HG03039 (cell line): ENCODE results near the gene FBXO41.
A peak's percentile ranks its signal among the peaks of the same experiment; 100 is the strongest.

ENCODE experiments used
- ATAC-seq: cut with Tn5 transposase; IDR thresholded peaks from one replicate; pipeline ENCODE4 v1.9.1; 2021; ENCODE audit warnings: mild to moderate bottlenecking, moderate library complexity; ENCODE audit not compliant: unreplicated experiment

The FBXO41 gene

DNA sequence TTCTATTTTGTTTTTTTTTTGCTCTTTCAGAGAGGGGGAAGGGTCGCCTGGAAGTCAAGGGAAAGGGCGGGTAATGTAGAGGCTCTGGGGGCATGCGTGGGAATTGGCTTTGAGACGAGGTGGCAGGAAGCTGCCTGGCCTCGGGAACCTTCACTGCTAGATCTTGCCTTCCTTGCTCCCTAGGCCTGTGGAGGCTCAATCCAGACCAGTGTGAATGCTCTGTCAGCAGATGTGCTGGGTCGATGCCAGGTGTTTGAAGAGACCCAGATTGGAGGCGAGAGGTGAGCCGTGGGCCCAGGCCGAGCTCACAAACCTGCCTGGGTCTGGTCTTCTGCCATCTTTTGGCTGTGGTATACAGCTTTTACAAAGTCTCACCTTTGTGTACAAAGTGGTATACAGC is 34.6 kb downstream of the FBXO41 start:
- no peak for ATAC-seq

DNA sequence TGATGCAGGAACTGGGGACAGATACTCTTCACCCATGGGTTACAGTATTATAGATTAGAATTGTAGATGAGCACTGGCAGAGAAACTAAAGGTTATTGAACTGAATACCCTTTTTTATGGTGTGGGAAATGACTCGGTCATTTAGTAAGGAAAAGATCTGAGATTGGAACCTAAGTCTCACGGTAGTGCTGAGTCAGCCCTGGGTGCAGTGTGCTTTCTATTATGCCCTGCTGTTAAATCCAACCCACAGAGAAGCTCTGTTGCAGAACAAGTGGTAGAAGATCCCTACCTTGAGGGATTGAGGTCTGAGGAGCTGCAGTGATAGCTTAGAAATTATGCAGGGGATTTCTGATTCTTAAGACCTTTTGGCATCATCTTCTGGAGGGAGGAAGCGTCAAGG is 37.4 kb downstream of the FBXO41 start:
- no peak for ATAC-seq

DNA sequence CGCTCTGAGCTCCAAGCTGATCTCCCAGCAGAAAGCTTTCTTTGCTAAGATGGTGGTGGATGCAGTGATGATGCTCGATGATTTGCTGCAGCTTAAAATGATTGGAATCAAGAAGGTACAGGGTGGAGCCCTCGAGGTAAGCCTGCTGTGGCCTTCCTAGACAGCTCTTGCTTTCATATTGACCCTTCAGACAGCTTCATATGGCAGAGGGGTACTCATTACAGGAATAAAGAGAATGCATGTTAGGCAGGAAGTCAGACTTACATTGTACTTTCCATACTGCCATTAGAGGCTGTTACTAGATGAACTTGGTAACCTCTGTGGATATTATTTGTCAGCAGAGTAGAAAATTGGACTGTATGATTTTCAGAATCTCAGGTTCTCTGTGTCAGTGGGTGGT is 39.7 kb downstream of the FBXO41 start:
- no peak for ATAC-seq

DNA sequence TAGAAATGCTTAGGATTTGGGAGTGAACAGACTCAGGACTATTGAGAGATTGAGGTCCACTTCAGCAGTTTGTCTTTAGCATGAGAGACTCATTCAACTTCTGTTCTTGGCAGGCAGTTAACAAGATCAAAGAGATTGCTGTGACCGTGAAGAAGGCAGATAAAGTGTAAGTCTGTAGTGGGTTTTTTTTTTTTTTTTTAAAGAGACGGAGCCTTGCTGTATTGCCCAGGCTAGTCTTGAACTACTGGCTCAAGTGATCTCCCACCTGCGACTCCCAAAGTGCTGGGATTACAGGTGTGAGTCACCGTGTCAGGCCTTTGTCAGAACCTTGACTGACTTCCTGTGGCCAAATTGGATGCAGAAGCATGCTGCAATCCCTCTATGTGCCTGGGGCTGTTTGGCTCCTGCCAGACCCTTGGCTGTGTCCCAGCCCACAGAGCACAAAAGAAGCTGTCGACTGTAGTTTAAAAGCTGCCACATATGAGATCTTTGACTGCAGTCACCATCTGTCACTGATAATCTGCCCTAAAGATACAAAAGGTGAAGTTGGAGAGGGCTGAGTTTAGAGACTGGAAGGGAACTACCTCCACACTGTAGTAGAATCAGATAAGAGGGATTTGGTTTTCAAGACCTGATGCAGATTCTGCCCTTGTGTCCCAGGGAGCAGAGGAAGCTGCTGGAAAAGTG is 40.3 kb downstream of the FBXO41 start:
- ATAC-seq, result no peak

DNA sequence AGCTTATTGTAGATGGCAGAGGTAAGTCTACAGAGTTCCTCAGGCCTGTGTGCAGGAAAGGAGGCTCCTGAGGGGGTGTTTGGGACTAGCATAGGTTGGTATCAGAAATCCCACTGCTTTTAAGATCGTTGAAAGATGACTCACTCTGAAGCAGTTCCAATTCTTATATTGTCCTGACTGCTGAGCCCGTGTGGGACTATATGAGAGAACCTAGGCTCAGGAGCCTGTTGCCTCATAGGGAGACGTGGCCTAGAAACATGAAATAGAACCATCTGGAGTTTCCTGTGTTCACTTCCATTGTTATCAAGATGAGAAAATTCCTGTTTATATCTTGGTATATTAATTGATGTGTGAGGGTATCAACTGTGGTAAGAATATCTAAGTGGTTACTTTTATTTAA is 44.5 kb downstream of the FBXO41 start:
- ATAC-seq, result no peak

DNA sequence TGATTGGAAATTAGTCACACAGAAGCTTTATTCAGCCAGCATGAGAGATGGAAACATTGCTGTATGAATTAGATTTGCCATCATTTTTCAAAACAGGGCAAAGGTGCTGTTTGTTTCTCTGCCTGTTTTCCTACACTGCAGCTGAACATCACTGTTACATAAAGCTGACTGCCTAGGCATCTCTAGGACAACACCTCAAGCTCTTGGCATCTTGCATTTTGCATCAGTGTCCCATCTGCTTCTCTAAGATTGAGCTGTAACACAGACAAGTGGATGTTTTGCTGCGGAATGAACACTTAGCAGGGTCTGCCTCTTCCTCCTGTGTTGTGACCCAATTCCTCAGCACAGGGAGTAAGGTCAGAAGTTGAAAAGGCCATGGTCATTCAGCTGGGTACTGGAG is 45.3 kb downstream of the FBXO41 start:
- no peak for ATAC-seq

DNA sequence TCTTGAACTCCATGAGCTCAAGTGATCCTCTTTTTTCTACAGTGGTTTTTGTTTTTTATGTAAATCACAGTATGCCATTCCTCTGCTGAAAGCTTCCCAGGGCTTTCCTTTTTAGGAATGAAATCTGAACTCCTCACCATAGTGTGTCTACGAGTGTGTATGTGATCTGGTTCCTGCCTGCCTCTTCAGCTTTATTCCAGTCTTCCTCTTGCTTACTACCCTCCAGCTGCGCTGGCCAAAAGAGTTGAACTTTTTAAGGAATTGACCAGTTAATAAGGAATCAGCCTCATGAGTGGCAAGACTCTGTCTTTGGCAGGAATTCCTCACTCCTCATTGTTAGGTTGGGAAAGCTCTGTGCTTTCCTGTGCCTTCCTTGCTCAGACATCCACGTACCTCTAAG is 46.1 kb downstream of the FBXO41 start:
- ATAC-seq, result no peak

DNA sequence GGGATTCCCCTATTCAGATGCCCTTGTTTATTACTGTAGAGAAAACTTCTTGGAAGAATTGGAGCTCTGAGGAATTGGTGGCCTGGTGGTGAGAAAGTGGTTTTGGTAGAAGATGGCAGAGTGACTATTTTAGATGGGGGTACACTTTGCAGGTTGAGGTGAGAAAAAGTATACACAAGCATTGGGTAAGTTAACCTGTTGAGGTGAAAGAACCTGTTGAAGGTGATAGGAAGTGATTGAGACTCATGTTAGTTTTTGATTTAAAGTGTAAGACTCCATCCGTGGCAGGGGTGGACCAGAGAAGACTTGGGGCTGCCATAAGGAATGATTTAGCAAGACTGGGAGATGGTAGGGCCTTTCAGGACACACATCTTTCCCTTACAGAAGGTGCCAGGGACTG is 47.1 kb downstream of the FBXO41 start:
- no peak for ATAC-seq

DNA sequence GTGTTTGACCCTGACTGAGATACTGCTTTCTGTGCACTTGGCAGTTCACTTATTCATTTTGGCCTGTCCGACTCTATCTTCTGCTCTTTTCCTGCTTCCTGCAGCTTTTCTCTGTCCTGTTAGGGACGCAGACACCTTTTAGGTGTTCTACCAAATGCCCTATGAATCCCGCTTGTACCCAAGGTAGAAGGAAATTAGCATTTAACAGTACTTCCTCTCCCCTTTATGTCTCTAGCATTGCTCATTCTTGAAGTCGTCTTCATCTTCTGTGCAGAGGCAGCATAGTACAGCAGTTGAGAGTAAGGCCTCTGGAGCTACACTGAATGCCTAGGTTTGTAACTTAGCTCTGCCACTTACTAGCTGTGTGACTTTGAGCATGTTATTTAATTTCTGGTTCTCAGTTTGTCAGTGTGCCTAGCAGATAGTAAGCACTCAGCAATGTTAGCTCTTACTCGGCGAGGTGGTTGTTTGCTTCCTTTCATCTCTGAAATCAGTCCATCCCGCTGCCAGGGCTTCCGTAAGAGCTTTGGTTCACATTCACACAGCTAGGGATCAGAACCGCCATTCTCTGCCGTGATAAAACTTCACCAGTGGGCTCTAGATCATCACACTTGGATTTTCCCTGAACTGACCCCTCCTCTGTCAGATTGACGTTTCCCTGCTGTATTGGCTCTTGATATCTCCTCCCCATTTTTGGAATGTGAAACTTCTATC is 48.8 kb downstream of the FBXO41 start:
- no peak for ATAC-seq

DNA sequence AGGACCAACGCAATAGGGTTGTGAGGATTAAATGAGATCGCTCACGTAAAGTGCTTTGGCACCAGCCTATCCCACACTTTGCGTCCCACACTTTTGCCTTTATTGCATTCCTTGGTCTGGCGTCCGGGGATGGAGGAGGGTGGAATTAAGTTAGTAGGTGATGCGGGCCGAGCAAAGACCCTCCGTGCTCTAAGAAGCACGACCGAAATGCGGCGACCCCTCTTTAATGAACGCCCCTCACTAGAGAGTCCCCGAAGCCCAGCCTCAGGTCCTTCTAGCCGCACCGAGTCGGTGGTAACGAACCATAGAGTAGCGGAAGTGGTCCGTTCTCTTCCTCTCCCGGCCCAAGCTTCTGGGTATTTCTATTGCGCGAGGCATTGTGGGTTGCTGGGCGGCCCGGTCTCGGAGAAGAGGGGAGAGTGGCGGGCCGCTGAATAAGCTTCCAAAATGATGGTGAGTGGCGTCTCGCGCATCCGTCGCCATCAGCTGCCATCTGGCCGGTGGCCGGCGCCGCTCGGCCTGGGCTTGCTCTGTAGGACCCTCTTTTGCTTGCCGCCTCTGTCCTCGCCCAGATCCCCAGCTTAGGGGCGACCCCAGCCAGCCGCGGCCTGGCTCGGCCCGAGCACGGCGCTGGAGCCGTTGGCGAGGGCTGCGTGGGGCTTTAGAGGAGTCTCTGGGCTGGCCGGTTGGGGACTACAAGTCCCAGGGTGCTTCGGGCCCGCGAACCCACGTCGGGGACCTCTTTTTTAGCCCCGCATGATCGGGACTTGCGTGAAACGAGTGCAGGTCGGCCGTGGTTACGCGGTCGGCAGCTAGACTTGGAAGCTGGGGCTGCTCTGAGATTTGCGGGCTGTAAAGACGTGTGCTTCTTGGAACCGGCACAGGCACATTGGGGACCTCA is 50.1 kb downstream of the FBXO41 start, which contains the start of gene CCT7:
Gene CCT7, plus strand, starts transcription at position 377 of the 901 bp plus-strand sequence. Its CDS starts 71 bp downstream, at position 448.
- peak; percentile 52 for ATAC-seq

DNA sequence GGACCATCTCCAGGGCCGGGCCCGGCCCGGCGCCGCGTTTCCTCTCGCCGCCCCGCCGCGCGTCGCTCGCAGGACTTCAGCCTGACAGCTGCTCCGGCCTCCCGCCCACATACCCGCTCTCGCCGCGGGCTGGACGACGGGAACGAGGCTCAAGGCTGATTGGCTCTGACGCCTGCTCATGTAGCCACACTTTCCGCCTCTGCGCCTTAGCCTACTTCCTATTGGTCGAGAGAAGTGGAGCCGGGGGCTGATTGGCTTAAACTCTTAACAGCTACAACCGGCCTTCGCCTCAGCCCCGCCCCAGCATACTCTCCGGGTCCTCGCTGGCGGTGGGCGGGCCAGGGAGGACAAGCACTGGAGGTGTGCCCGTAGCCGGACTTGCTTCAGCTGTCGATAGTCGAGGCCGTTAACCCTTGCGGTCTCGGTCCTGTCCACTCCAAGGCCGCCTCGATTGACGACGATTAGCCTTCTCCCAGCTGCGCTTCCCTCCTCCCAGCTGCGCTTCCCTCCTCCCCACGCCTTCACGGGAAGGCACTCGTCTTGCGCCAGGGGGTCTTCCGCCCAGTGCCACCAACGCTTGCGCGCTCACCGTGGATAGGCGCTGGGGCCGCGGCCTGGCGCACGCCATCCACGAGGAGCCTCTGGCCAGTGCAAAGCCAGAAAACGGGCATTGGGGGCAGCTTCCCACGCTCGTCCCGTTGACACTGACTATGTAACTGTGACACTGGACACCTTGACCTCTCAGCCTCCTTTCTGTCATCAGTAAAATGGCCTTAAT is 50.9 kb downstream of the FBXO41 start, which contains the start of gene PRADC1:
Gene PRADC1, minus strand, starts transcription at position 86 of the 778 bp plus-strand sequence. Its CDS starts 79 bp downstream, at position 7.
- peak; percentile 91 for ATAC-seq

DNA sequence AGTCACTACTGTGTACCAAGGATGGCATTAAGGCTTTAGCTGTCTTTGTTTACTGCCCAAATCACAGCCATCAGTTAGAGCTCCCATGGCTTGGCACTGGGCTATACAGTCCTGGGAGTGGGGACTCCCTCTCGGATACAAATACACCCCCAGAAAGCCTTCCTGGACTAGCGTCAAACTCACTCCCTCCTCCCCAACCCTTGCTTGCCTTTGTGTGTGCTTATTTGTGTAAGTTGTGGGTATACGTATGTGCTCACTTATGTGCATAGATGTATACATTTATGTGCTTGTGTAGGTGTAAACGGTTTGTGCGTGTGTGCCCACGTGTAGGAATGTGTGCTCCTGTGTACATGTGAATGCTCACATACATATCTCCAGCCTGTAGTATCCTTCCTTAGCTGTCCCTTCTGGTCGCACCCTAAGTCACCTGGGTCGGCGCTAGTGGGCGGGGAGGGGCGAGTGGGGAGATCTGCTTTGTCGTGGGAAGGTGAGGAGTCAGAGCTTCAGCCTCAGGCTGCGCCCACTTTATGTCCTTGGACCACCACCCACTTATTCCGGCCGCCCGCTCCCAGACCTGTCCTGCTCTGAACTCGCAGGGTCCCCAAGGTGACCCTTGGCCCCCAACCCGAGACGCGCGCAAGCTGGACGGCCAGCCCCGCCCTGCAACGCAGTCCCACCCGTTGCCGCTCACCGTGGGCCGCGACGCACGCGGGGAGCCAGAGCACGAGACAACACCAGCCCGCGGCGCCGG is 51.7 kb downstream of the FBXO41 start:
- no peak for ATAC-seq

DNA sequence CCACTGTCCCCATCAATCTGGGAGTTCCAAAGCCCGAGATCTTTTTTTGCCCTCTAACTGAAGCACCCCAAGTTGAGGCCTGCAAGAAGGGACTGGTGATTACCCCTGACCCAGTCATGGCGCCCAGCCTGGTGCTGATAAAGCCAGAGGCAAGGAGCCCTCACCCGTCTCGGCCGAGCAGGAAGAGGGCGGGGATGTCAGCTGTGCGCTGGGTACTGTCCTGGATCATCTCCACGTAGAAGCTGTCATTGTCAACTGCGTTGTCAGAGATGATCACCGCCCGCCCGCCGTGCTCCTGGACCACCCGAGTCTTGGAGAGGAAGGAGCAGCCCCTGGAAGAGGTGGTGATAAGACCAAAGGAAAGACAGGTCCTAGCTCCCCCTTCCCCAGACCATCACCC is 55.6 kb downstream of the FBXO41 start:
- no peak for ATAC-seq

DNA sequence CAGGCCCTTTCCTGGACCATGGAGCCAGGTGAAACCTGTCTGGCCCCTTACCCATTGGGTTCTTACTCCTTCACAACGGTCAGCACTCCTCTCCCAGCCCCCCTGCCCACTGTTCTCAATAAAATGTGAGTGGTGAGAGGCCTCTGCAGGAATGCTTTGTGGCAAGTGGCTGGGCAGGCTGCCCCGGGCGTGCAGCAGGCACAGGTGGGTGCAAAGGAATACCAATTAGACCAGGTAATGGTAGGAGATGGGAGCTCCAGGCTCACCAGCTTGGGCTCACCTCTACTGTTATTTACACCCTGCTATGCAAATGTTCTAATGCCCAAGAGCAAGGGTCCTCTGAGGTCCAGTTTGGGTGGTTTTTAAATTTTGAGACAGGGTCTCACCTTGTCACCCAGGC is 57.2 kb downstream of the FBXO41 start:
- ATAC-seq, result no peak

DNA sequence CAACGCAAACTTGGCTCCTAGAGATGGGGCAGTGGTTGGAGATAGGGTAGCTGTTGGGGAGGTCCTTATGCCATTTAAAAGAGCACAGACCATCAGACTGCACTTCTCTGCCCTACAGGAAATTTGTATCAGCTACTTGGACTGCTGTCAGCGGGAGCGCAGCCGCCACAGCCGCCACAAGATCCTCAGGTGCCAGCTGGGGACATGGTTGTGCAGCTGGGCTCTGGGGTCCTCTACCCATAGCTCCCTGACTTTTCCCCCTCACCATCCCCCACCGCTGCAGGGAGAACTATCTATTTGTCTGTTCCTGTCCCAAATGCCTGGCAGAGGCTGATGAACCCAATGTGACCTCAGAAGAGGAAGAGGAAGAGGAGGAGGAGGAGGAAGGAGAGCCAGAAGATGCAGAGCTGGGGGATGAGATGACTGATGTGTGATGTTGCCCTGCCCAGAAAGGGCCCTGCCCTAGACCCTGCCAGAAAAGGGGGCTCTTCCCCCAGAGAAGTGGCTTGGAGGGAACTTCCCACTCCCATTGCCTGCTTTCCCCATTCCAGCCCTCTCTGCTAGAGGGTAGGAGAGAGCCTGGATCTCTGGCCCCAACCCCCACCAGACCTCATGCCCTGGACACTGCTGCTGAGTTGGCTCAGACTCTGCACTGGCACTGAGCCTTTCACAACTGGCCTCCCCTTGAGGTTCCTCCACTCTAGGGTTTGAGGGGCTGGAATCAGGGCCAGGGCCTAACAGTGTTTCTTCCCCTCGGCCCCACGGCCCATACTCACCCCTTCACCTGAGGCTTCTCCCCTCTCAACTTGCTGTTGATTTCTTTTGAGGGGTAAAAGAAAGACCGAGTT is 58.5 kb downstream of the FBXO41 start:
- no peak for ATAC-seq

DNA sequence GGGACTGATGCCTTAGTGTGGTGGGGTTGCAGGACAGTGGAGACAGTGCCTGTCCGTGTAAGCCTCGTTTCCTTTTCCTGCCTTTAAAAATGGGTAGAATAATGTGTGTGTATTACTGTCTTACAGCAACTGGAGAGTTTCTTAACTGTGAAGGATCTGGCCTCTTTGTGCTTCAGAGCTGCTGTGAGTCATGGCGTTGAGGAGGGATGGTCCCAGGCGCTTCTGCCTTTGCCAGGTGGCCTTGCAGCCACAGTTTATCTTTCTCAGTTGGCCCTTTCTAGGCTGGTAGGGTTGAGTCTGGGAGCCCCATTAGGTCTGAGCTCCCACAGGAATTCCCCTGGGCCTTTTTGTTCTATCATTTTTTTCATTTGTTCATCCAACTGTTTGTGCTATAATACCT is 60.5 kb downstream of the FBXO41 start:
- no peak for ATAC-seq

DNA sequence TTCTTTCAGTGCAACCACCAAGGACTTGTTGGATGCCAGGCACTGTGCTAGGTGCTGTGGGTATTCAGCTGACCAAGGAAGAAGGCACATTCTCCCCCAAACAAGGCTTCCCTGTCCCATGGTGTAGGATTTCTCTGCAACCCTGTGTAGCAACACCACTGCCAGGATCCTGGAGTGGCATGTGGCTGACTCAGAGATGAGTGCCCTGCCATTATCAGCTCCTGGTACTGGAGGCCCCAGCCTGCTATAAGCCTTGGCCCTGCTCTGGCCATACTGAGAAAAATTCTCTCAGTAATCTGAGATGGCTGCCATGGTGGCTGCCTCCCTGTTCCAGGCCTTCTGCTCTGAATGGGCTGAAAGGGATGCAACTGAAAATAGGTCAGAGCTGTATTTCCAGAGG is 66.0 kb downstream of the FBXO41 start:
- ATAC-seq, result no peak

DNA sequence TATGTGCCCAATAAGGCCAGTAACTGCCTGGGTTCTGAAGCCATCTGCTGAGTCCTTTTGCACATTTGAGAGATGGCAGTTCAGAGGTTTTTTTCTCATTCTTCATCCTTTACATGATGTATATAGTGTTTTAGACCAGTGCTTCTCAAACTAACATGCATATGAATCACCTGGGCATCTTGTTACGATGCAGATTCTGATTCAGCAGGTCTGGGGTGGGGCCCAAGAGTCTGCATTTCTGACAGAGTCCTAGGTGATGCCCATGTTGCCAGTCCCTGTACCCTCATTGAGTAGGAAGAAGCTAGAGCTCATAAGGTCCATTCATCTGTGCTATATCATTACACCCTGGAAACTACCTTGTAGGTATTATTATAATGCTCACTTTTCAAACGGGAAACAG is 66.5 kb downstream of the FBXO41 start:
- no peak for ATAC-seq

DNA sequence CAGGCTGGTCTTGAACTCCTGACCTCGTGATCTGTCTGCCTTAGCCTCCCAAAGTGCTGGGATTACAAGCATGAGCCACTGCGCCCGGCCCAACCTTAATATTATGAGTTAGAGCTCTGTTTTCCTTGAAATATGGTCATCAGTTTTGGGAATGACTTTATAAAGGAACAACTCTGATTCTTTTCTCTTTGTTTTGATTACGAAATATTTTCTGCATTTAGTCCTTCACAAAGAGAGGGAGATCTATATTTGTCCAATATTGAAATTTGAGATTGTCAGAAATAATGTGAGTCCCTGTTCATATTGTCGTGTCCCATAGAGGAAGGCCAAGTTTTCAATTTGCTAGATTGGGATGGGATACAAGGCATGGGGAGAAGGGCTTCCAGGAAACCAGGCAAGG is 67.1 kb downstream of the FBXO41 start:
- ATAC-seq, result no peak
